Activated T-helper 2 cell treated with anti-CD3 and anti-CD28 coated beads, Interferon-gamma antibody, Interleukin-2, Interleukin-4, amounts not matched to agents 10 μg/mL and 5 μg/mL and 100 μg/mL, durations not matched to agents 14 hours and 24 hours and 36 hours (primary cell): ENCODE measurements around the gene JCAD. TPM values are rescaled to one million over a fixed set of nuclear protein-coding genes. Genes with fewer than 3 reads are reported as not detected.
"Not testable (repeated sequence)": the region's sequence is repeated elsewhere in the genome, so short reads cannot be mapped to it uniquely, and the experiment has no call there.

Experiments
- DNase-seq: peaks from one replicate; pipeline ENCODE4 v3.0.0; 2021; ENCODE audit warnings: low spot score
- H3K27ac Mint-ChIP-seq: one replicate; pipeline ENCODE4 v1.8.0; 2021; ENCODE audit warnings: mixed read lengths
- H3K27me3 Mint-ChIP-seq: one replicate; pipeline ENCODE4 v1.8.0; 2021; ENCODE audit warnings: low read depth, mixed read lengths
- H3K36me3 Mint-ChIP-seq: one replicate; pipeline ENCODE4 v1.8.0; 2021; ENCODE audit warnings: low read depth, mixed read lengths
- H3K4me1 Mint-ChIP-seq: one replicate; pipeline ENCODE4 v1.8.0; 2021; ENCODE audit warnings: low read depth, mixed read lengths
- H3K4me3 Mint-ChIP-seq: one replicate; pipeline ENCODE4 v1.8.0; 2021; ENCODE audit warnings: low read depth, mild to moderate bottlenecking, moderate library complexity, mixed read lengths
- H3K9me3 Mint-ChIP-seq: one replicate; pipeline ENCODE4 v1.8.0; 2021; ENCODE audit warnings: mixed read lengths
- intact Hi-C: fragments of 100-400 bp; cut with micrococcal nuclease; formaldehyde crosslinking; loops from one replicate; pipeline ENCODE4 v1.15.1; 2023
- total RNA-seq: library from RNA; stranded (reverse); gene quantifications from 2 replicates; pipeline ENCODE4 v1.2.3, GENCODE V29; 2022

JCAD gene
- total RNA-seq, 1 donor from 2014 or later: 3.4 TPM

GRCh38 chr10:30027057-30028005, 32.1 kb downstream of the JCAD start:
- Mint-ChIP-seq H3K4me1 (peaks cover 62% of the 10 kb centered on the region), H3K4me3 (peak overlapping the region; percentile 97), H3K27me3 (no peaks in the 10 kb centered on the region), H3K27ac (peak overlapping the region; percentile 91), H3K9me3 (no peaks in the 10 kb centered on the region), H3K36me3 (peaks cover 33% of the 10 kb centered on the region)
- intact Hi-C loops: loop anchor here (1.0 to 5.0 kb wide), 7 partner anchors 13 to 545 kb away; partner anchors contain the start of gene MTPAP
- DNase-seq: peak; percentile 95

- no peak for DNase-seq
- peak overlapping the region; percentile 91 for H3K27ac Mint-ChIP-seq
Observed at GRCh38 chr10:30026578-30026977, 32.8 kb downstream of the JCAD start.

GRCh38 chr10:30026080-30026479, 33.3 kb downstream of the JCAD start:
- Mint-ChIP-seq H3K9me3 (no peaks in the 10 kb centered on the region), H3K36me3 (peaks cover 37% of the 10 kb centered on the region), H3K4me3 (no peak overlapping the region), H3K27ac (no peak overlapping the region), H3K27me3 (no peaks in the 10 kb centered on the region), H3K4me1 (peaks cover 61% of the 10 kb centered on the region)
- no peak for DNase-seq
- intact Hi-C loops: loop anchor here (2.0 to 5.0 kb wide), 3 partner anchors 321 to 543 kb away; partner anchors contain the start of gene MTPAP

More at GRCh38 chr10:30026578-30026977, 32.8 kb downstream of the JCAD start:
- Mint-ChIP-seq H3K4me3 (peak overlapping the region; percentile 97), H3K36me3 (peaks cover 37% of the 10 kb centered on the region), H3K9me3 (no peaks in the 10 kb centered on the region), H3K4me1 (peaks cover 61% of the 10 kb centered on the region), H3K27me3 (no peaks in the 10 kb centered on the region)
- intact Hi-C loops: loop anchor here (2.0 to 5.0 kb wide), 3 partner anchors 321 to 544 kb away; partner anchors contain the start of gene MTPAP

- not testable (repeated sequence) for H3K4me3 Mint-ChIP-seq, H3K9me3 Mint-ChIP-seq, DNase-seq, H3K27ac Mint-ChIP-seq, H3K27me3 Mint-ChIP-seq
- peaks cover 58% of the 10 kb centered on the region for H3K4me1 Mint-ChIP-seq
- intact Hi-C loops: loop anchor here (5.0 kb wide), 2 partner anchors 322 to 412 kb away; partner anchors contain the start of gene MTPAP
- peaks cover 39% of the 10 kb centered on the region for H3K36me3 Mint-ChIP-seq
Observed at GRCh38 chr10:30025428-30025827, 34.0 kb downstream of the JCAD start.

- Mint-ChIP-seq H3K9me3 (no peaks in the 10 kb centered on the region), H3K27me3 (no peaks in the 10 kb centered on the region), H3K4me1 (peaks cover 56% of the 10 kb centered on the region), H3K36me3 (peaks cover 33% of the 10 kb centered on the region), H3K4me3 (no peak overlapping the region), H3K27ac (no peak overlapping the region)
- intact Hi-C loops: no loop called here
- no peak for DNase-seq
Observed at GRCh38 chr10:30022590-30022989, 36.8 kb downstream of the JCAD start.

- peaks cover 33% of the 10 kb centered on the region for H3K36me3 Mint-ChIP-seq
- H3K4me3 Mint-ChIP-seq: no peak overlapping the region
- no peaks in the 10 kb centered on the region for H3K27me3 Mint-ChIP-seq
- peak overlapping the region; percentile 4 for H3K27ac Mint-ChIP-seq
- no peak for DNase-seq
- peaks cover 62% of the 10 kb centered on the region for H3K4me1 Mint-ChIP-seq
- intact Hi-C loops: loop anchor here (5.0 kb wide), 1 partner anchor 223 kb away; no protein-coding TSS in a partner anchor
- H3K9me3 Mint-ChIP-seq: no peaks in the 10 kb centered on the region
Observed at GRCh38 chr10:30019468-30019867, 39.9 kb downstream of the JCAD start.

GRCh38 chr10:30018496-30018895, 40.9 kb downstream of the JCAD start:
- H3K27me3 Mint-ChIP-seq: no peaks in the 10 kb centered on the region

GRCh38 chr10:30017966-30018365, 41.4 kb downstream of the JCAD start:
- no peaks in the 10 kb centered on the region for H3K9me3 Mint-ChIP-seq
- DNase-seq: no peak
- no peaks in the 10 kb centered on the region for H3K27me3 Mint-ChIP-seq
- peak overlapping the region; percentile 65 for H3K4me3 Mint-ChIP-seq
- H3K27ac Mint-ChIP-seq: peak overlapping the region; percentile 76
- H3K36me3 Mint-ChIP-seq: peaks cover 27% of the 10 kb centered on the region
- intact Hi-C loops: loop anchor here (5.0 kb wide), 1 partner anchor 224 kb away; no protein-coding TSS in a partner anchor
- H3K4me1 Mint-ChIP-seq: peaks cover 66% of the 10 kb centered on the region

More at GRCh38 chr10:30018496-30018895, 40.9 kb downstream of the JCAD start:
- H3K4me3 Mint-ChIP-seq: peak overlapping the region; percentile 65
- no peak for DNase-seq
- no peaks in the 10 kb centered on the region for H3K9me3 Mint-ChIP-seq
- H3K4me1 Mint-ChIP-seq: peaks cover 63% of the 10 kb centered on the region
- peak overlapping the region; percentile 76 for H3K27ac Mint-ChIP-seq
- peaks cover 30% of the 10 kb centered on the region for H3K36me3 Mint-ChIP-seq
- intact Hi-C loops: loop anchor here (5.0 kb wide), 1 partner anchor 224 kb away; no protein-coding TSS in a partner anchor

GRCh38 chr10:30017556-30017955, 41.8 kb downstream of the JCAD start:
- peaks cover 27% of the 10 kb centered on the region for H3K36me3 Mint-ChIP-seq
- peaks cover 68% of the 10 kb centered on the region for H3K4me1 Mint-ChIP-seq
- DNase-seq: no peak
- H3K27me3 Mint-ChIP-seq: no peaks in the 10 kb centered on the region
- intact Hi-C loops: loop anchor here (5.0 kb wide), 1 partner anchor 225 kb away; no protein-coding TSS in a partner anchor
- peak overlapping the region; percentile 65 for H3K4me3 Mint-ChIP-seq
- H3K9me3 Mint-ChIP-seq: no peaks in the 10 kb centered on the region
- H3K27ac Mint-ChIP-seq: peak overlapping the region; percentile 54

- Mint-ChIP-seq H3K27ac (peak overlapping the region; percentile 94), H3K27me3 (no peaks in the 10 kb centered on the region), H3K9me3 (no peaks in the 10 kb centered on the region), H3K4me3 (peak overlapping the region; percentile 19), H3K4me1 (peaks cover 64% of the 10 kb centered on the region), H3K36me3 (peaks cover 15% of the 10 kb centered on the region)
- DNase-seq: no peak
- intact Hi-C loops: loop anchor here (1.0 kb wide), 3 partner anchors 12 to 32 kb away; no protein-coding TSS in a partner anchor
Observed at GRCh38 chr10:30014511-30014910, 44.9 kb downstream of the JCAD start.

- no peaks in the 10 kb centered on the region for H3K9me3 Mint-ChIP-seq
- H3K4me1 Mint-ChIP-seq: peaks cover 68% of the 10 kb centered on the region
- peak overlapping the region; percentile 70 for H3K4me3 Mint-ChIP-seq
- intact Hi-C loops: loop anchor here (1.0 kb wide), 3 partner anchors 11 to 33 kb away; no protein-coding TSS in a partner anchor
- DNase-seq: no peak
- peaks cover 13% of the 10 kb centered on the region for H3K36me3 Mint-ChIP-seq
- no peaks in the 10 kb centered on the region for H3K27me3 Mint-ChIP-seq
- H3K27ac Mint-ChIP-seq: peak overlapping the region; percentile 94
Observed at GRCh38 chr10:30013757-30014156, 45.6 kb downstream of the JCAD start.

GRCh38 chr10:30011956-30012647, 47.3 kb downstream of the JCAD start:
- Mint-ChIP-seq H3K27me3 (no peaks in the 10 kb centered on the region), H3K4me3 (no peak overlapping the region), H3K4me1 (peaks cover 65% of the 10 kb centered on the region), H3K36me3 (peaks cover 5% of the 10 kb centered on the region), H3K27ac (no peak overlapping the region), H3K9me3 (no peaks in the 10 kb centered on the region)
- DNase-seq: no peak
- intact Hi-C loops: no loop called here
